WTC11 (cell line): Measurements from ENCODE around the gene RASSF3. TPM values are rescaled to one million over a fixed set of nuclear protein-coding genes. Genes with fewer than 3 reads are reported as not detected.

Experiments
- ATAC-seq: fragments of 200-7000 bp; cut with Tn5 transposase; 2 replicates; pipeline ENCODE4 v1.10.0; 2021; ENCODE audit warnings: mild to moderate bottlenecking, moderate library complexity
- CTCF ChIA-PET: fragments of 300-600 bp; sonication (Branson Sonifier 250); formaldehyde crosslinking; loops from one replicate; lab custom pipeline; 2021; ENCODE audit warnings: antibody characterized with exemption; lab: Charles Lee
- POLR2A ChIA-PET: fragments of 350-600 bp; sonication (Branson Sonifier 250); formaldehyde crosslinking; loops from one replicate; lab custom pipeline; 2021; ENCODE audit warnings: antibody characterized with exemption; lab: Charles Lee
- DNase-seq: peaks from one replicate; pipeline ENCODE4 v3.0.0; 2021; ENCODE audit warnings: low spot score
- H3K27ac Mint-ChIP-seq: 2 replicates; pipeline ENCODE4 v1.8.0; 2021; ENCODE audit warnings: mixed read lengths
- H3K27me3 Mint-ChIP-seq: 2 replicates; pipeline ENCODE4 v1.8.0; 2021; ENCODE audit warnings: low read depth, mild to moderate bottlenecking, moderate library complexity, mixed read lengths
- H3K36me3 Mint-ChIP-seq: 2 replicates; pipeline ENCODE4 v1.8.0; 2021; ENCODE audit warnings: mixed read lengths
- H3K4me1 Mint-ChIP-seq: 2 replicates; pipeline ENCODE4 v1.8.0; 2022; ENCODE audit warnings: mixed read lengths
- H3K4me3 Mint-ChIP-seq: 2 replicates; pipeline ENCODE4 v1.8.0; 2021; ENCODE audit warnings: mild to moderate bottlenecking, moderate library complexity, mixed read lengths
- H3K9me3 Mint-ChIP-seq: 2 replicates; pipeline ENCODE4 v1.8.0; 2021; ENCODE audit warnings: mixed read lengths
- ATF6 ChIP-seq: sonication (generic); formaldehyde crosslinking; IDR thresholded peaks from 2 replicates; pipeline ENCODE4 v1.8.1; 2023; ENCODE audit warnings: mild to moderate bottlenecking, missing genetic modification reagents
- E2F4 ChIP-seq: sonication (generic); formaldehyde crosslinking; IDR thresholded peaks from 2 replicates; pipeline ENCODE4 v1.8.1; 2022; ENCODE audit warnings: low read depth, mild to moderate bottlenecking, moderate library complexity, missing genetic modification reagents, borderline replicate concordance
- GABPB1 ChIP-seq: sonication (generic); formaldehyde crosslinking; IDR thresholded peaks from 2 replicates; pipeline ENCODE4 v1.8.1; 2023; ENCODE audit warnings: mild to moderate bottlenecking, missing genetic modification reagents
- NFATC4 ChIP-seq: fragments of 250-450 bp; sonication (Bioruptor Pico); IDR thresholded peaks from 2 replicates; pipeline ENCODE4 v1.9.0; 2021; ENCODE audit warnings: mild to moderate bottlenecking
- SMAD4 ChIP-seq: sonication (generic); formaldehyde crosslinking; IDR thresholded peaks from 2 replicates; pipeline ENCODE4 v1.8.0; 2022; ENCODE audit warnings: mild to moderate bottlenecking, missing genetic modification reagents
- TEAD1 ChIP-seq: sonication (generic); formaldehyde crosslinking; IDR thresholded peaks from 2 replicates; pipeline ENCODE4 v1.8.0; 2022; ENCODE audit warnings: mild to moderate bottlenecking, missing genetic modification reagents
- ZMAT4 ChIP-seq: fragments of 250-450 bp; sonication (Bioruptor Pico); IDR thresholded peaks from 2 replicates; pipeline ENCODE4 v1.9.0; 2021; ENCODE audit warnings: mild to moderate bottlenecking
- ZNF121 ChIP-seq: sonication (generic); formaldehyde crosslinking; IDR thresholded peaks from 2 replicates; pipeline ENCODE4 v1.8.0; 2023; ENCODE audit warnings: missing genetic modification reagents
- total RNA-seq: library from RNA; stranded (reverse); gene quantifications from 3 replicates; pipeline ENCODE4 v1.2.3, GENCODE V29; 2021
- TF ChIP-seq, protein P1 (sequence below): sonication (generic); formaldehyde crosslinking; IDR thresholded peaks from 2 replicates; pipeline ENCODE4 v1.8.0; 2022; ENCODE audit warnings: missing genetic modification reagents
- TF ChIP-seq, protein P2 (sequence below): sonication (generic); formaldehyde crosslinking; IDR thresholded peaks from 2 replicates; pipeline ENCODE4 v1.8.1; 2023; ENCODE audit warnings: mild to moderate bottlenecking, missing genetic modification reagents, moderate library complexity
- TF ChIP-seq, protein P3 (sequence below): sonication (generic); formaldehyde crosslinking; IDR thresholded peaks from 2 replicates; pipeline ENCODE4 v1.8.1; 2022; ENCODE audit warnings: missing genetic modification reagents, borderline replicate concordance
- TF ChIP-seq, protein P4 (sequence below): fragments of 250-450 bp; sonication (Bioruptor Pico); IDR thresholded peaks from 2 replicates; pipeline ENCODE4 v1.8.0; 2021; ENCODE audit warnings: mild to moderate bottlenecking

Gene RASSF3
- total RNA-seq, 1 experiment from 2014 or later = 54.7 TPM

DNA sequence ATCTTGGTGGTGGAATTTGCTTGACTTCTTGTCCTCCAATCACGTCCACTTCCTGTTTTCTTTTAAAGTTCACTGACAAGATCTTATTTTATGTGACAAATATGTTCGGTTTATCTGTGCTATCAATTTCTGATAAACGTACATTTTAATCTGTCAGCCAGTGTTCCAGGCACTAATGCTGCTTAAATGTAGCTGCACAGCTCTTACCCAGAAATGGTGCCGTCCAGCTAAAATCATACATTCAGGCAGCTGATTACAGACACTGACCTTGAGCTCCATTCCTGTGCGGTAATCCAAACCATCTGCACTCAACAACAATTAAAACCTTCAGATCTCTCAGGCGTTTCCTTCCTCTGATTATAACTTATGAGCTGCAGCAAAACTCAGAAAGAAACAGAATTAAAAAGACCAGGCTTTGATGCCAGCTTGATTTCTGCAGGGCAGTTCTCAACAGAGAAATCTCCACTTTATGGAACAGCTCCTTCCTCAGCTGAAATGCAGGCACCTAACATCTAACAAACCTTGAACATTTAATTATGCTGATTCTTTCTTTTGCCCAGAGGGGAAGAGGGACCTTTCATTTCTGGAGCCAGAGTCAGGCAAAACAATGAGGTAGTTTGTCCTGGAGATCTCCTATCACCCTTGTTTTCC is 26.4 kb upstream of the RASSF3 start (continued):
- TF ChIP-seq, protein P1, sequence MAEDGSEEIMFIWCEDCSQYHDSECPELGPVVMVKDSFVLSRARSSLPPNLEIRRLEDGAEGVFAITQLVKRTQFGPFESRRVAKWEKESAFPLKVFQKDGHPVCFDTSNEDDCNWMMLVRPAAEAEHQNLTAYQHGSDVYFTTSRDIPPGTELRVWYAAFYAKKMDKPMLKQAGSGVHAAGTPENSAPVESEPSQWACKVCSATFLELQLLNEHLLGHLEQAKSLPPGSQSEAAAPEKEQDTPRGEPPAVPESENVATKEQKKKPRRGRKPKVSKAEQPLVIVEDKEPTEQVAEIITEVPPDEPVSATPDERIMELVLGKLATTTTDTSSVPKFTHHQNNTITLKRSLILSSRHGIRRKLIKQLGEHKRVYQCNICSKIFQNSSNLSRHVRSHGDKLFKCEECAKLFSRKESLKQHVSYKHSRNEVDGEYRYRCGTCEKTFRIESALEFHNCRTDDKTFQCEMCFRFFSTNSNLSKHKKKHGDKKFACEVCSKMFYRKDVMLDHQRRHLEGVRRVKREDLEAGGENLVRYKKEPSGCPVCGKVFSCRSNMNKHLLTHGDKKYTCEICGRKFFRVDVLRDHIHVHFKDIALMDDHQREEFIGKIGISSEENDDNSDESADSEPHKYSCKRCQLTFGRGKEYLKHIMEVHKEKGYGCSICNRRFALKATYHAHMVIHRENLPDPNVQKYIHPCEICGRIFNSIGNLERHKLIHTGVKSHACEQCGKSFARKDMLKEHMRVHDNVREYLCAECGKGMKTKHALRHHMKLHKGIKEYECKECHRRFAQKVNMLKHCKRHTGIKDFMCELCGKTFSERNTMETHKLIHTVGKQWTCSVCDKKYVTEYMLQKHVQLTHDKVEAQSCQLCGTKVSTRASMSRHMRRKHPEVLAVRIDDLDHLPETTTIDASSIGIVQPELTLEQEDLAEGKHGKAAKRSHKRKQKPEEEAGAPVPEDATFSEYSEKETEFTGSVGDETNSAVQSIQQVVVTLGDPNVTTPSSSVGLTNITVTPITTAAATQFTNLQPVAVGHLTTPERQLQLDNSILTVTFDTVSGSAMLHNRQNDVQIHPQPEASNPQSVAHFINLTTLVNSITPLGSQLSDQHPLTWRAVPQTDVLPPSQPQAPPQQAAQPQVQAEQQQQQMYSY = no peak
- TF ChIP-seq TEAD1 (CRISPR knock-in tag) = no peak
- no peak for TF ChIP-seq GABPB1 (CRISPR knock-in tag)
- TF ChIP-seq, protein P2, sequence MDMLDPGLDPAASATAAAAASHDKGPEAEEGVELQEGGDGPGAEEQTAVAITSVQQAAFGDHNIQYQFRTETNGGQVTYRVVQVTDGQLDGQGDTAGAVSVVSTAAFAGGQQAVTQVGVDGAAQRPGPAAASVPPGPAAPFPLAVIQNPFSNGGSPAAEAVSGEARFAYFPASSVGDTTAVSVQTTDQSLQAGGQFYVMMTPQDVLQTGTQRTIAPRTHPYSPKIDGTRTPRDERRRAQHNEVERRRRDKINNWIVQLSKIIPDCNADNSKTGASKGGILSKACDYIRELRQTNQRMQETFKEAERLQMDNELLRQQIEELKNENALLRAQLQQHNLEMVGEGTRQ = no peak

GRCh38 chr12:64585104-64585503 is 25.2 kb upstream of the RASSF3 start:
- peaks cover 30% of the 10 kb centered on the region for H3K27me3 Mint-ChIP-seq
- no peaks in the 10 kb centered on the region for H3K9me3 Mint-ChIP-seq
- H3K4me1 Mint-ChIP-seq = peaks cover 27% of the 10 kb centered on the region
- CTCF ChIA-PET = interaction anchor here (1.0 kb wide), 1 partner anchor 24 kb away, joined by 4 read pairs; no protein-coding TSS in a partner anchor
- DNase-seq (no peak), ATAC-seq (no peak)
- POLR2A ChIA-PET = no interaction called here
- no peak overlapping the region for H3K27ac Mint-ChIP-seq
- TF ChIP-seq E2F4 (CRISPR knock-in tag) = no peak
- no peak overlapping the region for H3K4me3 Mint-ChIP-seq
- H3K36me3 Mint-ChIP-seq = no peaks in the 10 kb centered on the region

GRCh38 chr12:64587447-64587846 is 22.8 kb upstream of the RASSF3 start:
- no peak for DNase-seq
- 0 out of 2 replicates have a peak overlapping the region, but pooled peaks have one; percentile 10 for H3K27ac Mint-ChIP-seq
- H3K4me3 Mint-ChIP-seq = no peak overlapping the region
- peaks cover 24% of the 10 kb centered on the region for H3K4me1 Mint-ChIP-seq
- peak; percentile 67 for ATAC-seq
- POLR2A ChIA-PET = no interaction called here
- peaks cover 22% of the 10 kb centered on the region for H3K27me3 Mint-ChIP-seq
- CTCF ChIA-PET = interaction anchor here (0.8 to 0.9 kb wide), 2 partner anchors 107 to 208 kb away, joined by 3 to 6 read pairs; no protein-coding TSS in a partner anchor
- no peaks in the 10 kb centered on the region for H3K9me3 Mint-ChIP-seq
- no peak for TF ChIP-seq ATF6 (CRISPR knock-in tag)
- TF ChIP-seq, protein P3, sequence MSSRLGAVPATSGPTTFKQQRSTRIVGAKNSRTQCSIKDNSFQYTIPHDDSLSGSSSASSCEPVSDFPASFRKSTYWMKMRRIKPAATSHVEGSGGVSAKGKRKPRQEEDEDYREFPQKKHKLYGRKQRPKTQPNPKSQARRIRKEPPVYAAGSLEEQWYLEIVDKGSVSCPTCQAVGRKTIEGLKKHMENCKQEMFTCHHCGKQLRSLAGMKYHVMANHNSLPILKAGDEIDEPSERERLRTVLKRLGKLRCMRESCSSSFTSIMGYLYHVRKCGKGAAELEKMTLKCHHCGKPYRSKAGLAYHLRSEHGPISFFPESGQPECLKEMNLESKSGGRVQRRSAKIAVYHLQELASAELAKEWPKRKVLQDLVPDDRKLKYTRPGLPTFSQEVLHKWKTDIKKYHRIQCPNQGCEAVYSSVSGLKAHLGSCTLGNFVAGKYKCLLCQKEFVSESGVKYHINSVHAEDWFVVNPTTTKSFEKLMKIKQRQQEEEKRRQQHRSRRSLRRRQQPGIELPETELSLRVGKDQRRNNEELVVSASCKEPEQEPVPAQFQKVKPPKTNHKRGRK = no peak
- no peak for TF ChIP-seq SMAD4 (CRISPR knock-in tag)
- no peaks in the 10 kb centered on the region for H3K36me3 Mint-ChIP-seq

- POLR2A ChIA-PET = interaction anchor here (0.6 kb wide), 1 partner anchor 583 kb away, joined by 3 read pairs; no protein-coding TSS in a partner anchor
- no peak for ATAC-seq
- no peaks in the 10 kb centered on the region for H3K9me3 Mint-ChIP-seq
Measured at GRCh38 chr12:64590183-64590582, 20.1 kb upstream of the RASSF3 start.

More at GRCh38 chr12:64590183-64590582, 20.1 kb upstream of the RASSF3 start:
- Mint-ChIP-seq H3K27me3 (peaks cover 2% of the 10 kb centered on the region; the same call in 1 of the 2 replicates), H3K4me3 (no peak overlapping the region), H3K4me1 (peaks cover 2% of the 10 kb centered on the region; the same call in 1 of the 2 replicates), H3K36me3 (no peaks in the 10 kb centered on the region), H3K27ac (no peak overlapping the region)
- CTCF ChIA-PET = interaction anchor here (0.8 kb wide), 1 partner anchor 211 kb away, joined by 3 read pairs; no protein-coding TSS in a partner anchor
- DNase-seq = no peak
- TF ChIP-seq ZNF121 (CRISPR knock-in tag) (no peak), ZMAT4 (CRISPR knock-in tag) (no peak), NFATC4 (no peak)
- TF ChIP-seq, protein P4, sequence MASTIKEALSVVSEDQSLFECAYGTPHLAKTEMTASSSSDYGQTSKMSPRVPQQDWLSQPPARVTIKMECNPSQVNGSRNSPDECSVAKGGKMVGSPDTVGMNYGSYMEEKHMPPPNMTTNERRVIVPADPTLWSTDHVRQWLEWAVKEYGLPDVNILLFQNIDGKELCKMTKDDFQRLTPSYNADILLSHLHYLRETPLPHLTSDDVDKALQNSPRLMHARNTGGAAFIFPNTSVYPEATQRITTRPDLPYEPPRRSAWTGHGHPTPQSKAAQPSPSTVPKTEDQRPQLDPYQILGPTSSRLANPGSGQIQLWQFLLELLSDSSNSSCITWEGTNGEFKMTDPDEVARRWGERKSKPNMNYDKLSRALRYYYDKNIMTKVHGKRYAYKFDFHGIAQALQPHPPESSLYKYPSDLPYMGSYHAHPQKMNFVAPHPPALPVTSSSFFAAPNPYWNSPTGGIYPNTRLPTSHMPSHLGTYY (CRISPR knock-in tag) = no peak
